NT2/D1 (cell line): ENCODE measurements around the gene LRRC4C.

ENCODE experiments used
- DNase-seq: peaks from one replicate; pipeline ENCODE4 v3.0.0-alpha.2; 2011; ENCODE audit warnings: low read depth, low spot score
- H3K27me3 ChIP-seq: 2 replicates; pipeline ENCODE4 v1.6.0; 2011; ENCODE audit warnings: mild to moderate bottlenecking; ENCODE audit not compliant: insufficient read length, insufficient read depth
- H3K36me3 ChIP-seq: 2 replicates; pipeline ENCODE4 v1.6.1; 2011; ENCODE audit warnings: mild to moderate bottlenecking, low read length, mixed read lengths; ENCODE audit not compliant: insufficient read depth, insufficient read length
- H3K4me1 ChIP-seq: 2 replicates; pipeline ENCODE4 v1.5.1; 2011; ENCODE audit not compliant: insufficient read depth, insufficient read length
- H3K4me3 ChIP-seq: 2 replicates; pipeline ENCODE4 v1.5.1; 2011; ENCODE audit warnings: low read depth; ENCODE audit not compliant: insufficient read length
- H3K9ac ChIP-seq: 2 replicates; pipeline ENCODE4 v1.6.0; 2011; ENCODE audit warnings: low read depth; ENCODE audit not compliant: insufficient read length
- H3K9me3 ChIP-seq: 2 replicates; pipeline ENCODE4 v1.5.1; 2011; ENCODE audit warnings: mild to moderate bottlenecking, low read length; ENCODE audit not compliant: insufficient read depth
- SUZ12 ChIP-seq: IDR thresholded peaks from 2 replicates; pipeline ENCODE4 v1.6.1; 2011; ENCODE audit not compliant: insufficient read length, insufficient read depth; ENCODE audit errors: extremely low read depth
- YY1 ChIP-seq: IDR thresholded peaks from 2 replicates; pipeline ENCODE4 v1.6.1; 2011; ENCODE audit not compliant: insufficient read length, insufficient read depth
- ZNF274 ChIP-seq: IDR thresholded peaks from 2 replicates; pipeline ENCODE4 v1.6.1; 2011; ENCODE audit warnings: mild to moderate bottlenecking, low read depth, low read length

LRRC4C gene

DNA sequence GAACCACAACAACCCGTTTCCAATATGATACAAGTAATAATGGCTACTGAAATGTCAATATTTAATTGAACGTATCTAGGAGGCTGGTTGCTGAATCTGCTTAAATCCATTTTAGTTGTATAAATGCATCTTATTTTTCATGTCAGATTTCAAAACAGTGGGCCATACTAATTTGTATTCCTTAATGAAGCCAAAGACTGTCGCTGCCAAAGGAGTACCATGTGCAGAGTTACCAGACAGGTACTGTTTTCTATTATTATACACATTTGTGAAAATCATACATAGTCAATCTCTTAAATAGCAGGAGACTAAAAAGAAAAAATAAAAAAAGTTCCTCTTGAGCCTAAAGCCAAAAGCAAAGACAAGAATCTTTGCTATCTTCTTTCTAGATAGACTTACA lies 632.3 kb downstream of the LRRC4C start:
- TF ChIP-seq YY1, result no peak
- TF ChIP-seq SUZ12, result no peak
- no peak for TF ChIP-seq ZNF274
- Histone ChIP-seq H3K9me3 (no peaks in the 10 kb centered on the region), H3K27me3 (no peaks in the 10 kb centered on the region), H3K36me3 (no peaks in the 10 kb centered on the region), H3K9ac (no peak overlapping the region), H3K4me3 (no peak overlapping the region), H3K4me1 (no peaks in the 10 kb centered on the region)
- no peak for DNase-seq

DNA sequence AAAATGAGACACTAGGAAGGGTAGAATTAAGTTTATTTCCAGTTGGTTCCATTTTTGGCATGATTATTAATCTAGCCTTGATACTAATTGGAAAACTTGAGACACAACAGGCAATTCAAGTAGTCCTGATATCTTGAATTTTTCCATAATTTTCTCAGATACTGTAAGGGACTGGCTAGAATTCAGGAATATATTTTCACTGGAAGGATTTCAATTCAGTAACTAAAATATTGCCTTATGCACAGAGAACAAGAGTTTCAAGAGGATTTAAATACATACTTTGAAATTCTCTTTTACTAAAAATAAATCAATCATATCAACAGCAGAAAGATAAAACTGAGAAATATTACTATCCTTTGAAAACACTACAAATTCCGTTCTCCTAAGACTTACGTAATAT lies 632.9 kb downstream of the LRRC4C start:
- no peaks in the 10 kb centered on the region for H3K4me1 ChIP-seq
- H3K27me3 ChIP-seq, result no peaks in the 10 kb centered on the region
- H3K9me3 ChIP-seq, result no peaks in the 10 kb centered on the region
- no peak overlapping the region for H3K4me3 ChIP-seq
- H3K9ac ChIP-seq, result no peak overlapping the region
- no peak for DNase-seq
- TF ChIP-seq ZNF274 (no peak), YY1 (no peak), SUZ12 (no peak)
- no peaks in the 10 kb centered on the region for H3K36me3 ChIP-seq

DNA sequence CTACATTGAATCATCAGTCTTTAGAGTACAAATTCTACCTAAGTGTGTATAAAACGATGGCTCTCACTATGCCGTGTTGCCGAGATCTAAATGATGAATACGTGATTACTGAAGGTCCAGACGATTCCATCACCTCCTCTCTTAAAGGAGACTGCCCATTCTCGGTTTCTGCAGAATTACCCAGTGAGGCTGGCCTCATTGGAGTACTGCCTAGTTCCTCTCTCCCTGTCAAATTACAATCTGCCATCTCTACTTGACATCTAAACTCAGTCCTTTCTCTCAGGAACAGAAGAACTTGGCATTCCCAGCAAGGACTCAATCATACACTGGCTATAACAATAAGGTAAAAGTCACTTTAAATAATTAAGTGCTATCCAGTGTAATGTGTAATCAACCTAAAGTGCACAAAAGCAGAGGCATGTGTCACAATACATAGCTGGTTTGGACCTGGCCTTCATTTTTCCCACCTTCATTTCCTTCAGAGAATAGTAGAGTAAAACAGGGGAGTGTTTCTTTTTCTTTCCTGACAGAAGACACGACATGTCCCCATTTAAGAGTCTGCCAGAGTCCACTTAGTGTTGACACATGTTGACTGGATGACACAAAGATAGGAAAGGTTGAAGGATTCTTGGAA lies 634.1 kb downstream of the LRRC4C start:
- no peak for TF ChIP-seq YY1
- no peak for TF ChIP-seq ZNF274
- TF ChIP-seq SUZ12, result no peak
- H3K27me3 ChIP-seq, result no peaks in the 10 kb centered on the region
- no peak overlapping the region for H3K9ac ChIP-seq
- no peak for DNase-seq
- no peaks in the 10 kb centered on the region for H3K4me1 ChIP-seq
- no peaks in the 10 kb centered on the region for H3K9me3 ChIP-seq
- no peak overlapping the region for H3K4me3 ChIP-seq
- no peaks in the 10 kb centered on the region for H3K36me3 ChIP-seq

DNA sequence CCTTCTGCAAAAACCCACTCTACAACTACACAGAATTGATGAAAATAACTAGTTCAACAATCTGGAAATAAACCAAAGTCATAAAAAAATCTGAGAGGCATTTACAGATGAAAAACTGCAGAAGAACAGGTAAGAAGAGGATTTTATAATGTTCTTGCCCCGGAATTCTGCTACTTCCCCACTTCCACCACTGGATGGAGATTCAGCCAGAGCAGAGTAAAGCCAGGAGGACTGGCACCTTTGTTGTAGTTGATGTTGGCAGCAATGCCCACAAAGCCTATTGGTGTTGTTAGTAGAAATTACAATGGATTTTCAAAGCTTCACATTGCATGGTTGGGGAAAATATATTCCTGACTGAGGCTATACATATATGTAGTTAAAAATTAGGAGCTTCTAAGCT lies 640.2 kb downstream of the LRRC4C start:
- no peaks in the 10 kb centered on the region for H3K27me3 ChIP-seq
- DNase-seq, result no peak
- H3K4me1 ChIP-seq, result no peaks in the 10 kb centered on the region
- no peak overlapping the region for H3K4me3 ChIP-seq
- H3K9ac ChIP-seq, result no peak overlapping the region
- TF ChIP-seq SUZ12 (no peak), ZNF274 (no peak), YY1 (no peak)
- H3K9me3 ChIP-seq, result peaks cover 3% of the 10 kb centered on the region; the same call in 1 of the 2 replicates
- no peaks in the 10 kb centered on the region for H3K36me3 ChIP-seq

DNA sequence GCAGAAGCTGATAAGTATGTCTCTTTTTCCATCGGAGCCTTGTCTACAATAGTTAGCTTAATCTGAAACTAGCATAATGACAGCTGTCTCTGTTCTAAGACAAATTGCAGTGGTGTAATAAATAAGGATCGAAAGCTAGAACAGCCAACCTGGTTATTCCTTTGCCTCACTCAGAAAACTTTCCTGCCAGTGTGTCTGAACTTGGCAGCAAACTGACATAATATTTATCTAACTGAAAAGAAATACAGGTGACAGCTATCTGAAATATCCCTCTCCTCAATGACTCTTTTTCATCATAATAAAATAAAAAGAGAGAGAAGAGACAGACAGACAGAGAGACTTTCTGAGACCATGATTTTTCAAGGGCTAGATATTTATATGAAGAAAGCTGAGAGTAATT lies 642.5 kb downstream of the LRRC4C start:
- no peak for DNase-seq
- TF ChIP-seq ZNF274, result no peak
- TF ChIP-seq SUZ12, result no peak
- no peak overlapping the region for H3K4me3 ChIP-seq
- peaks cover 14% of the 10 kb centered on the region; the same call in 1 of the 2 replicates for H3K9me3 ChIP-seq
- H3K27me3 ChIP-seq, result no peaks in the 10 kb centered on the region
- H3K9ac ChIP-seq, result no peak overlapping the region
- H3K36me3 ChIP-seq, result no peaks in the 10 kb centered on the region
- H3K4me1 ChIP-seq, result no peaks in the 10 kb centered on the region

DNA sequence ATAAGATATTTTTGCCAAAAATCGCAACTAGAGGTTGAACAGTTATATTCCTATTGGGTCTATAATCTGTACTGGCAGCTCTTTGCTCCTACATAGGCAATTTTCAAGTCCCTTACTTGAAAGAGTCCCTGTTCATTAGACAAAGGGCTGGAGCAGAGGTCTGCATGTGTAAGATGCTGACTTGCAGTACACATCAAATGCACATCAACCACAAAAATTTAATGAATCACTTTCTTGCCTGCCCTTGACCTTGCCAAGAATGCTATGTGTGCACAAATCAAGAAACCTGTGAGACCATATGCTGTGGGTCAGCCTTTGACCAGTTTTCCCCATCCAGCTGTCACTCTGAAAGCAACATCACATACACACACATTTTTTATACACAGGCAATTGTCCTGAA lies 661.5 kb downstream of the LRRC4C start:
- H3K36me3 ChIP-seq, result no peaks in the 10 kb centered on the region
- no peak for TF ChIP-seq SUZ12
- no peak for TF ChIP-seq YY1
- TF ChIP-seq ZNF274, result no peak
- H3K4me1 ChIP-seq, result no peaks in the 10 kb centered on the region
- no peak overlapping the region for H3K9ac ChIP-seq
- no peaks in the 10 kb centered on the region for H3K9me3 ChIP-seq
- no peak overlapping the region for H3K4me3 ChIP-seq
- H3K27me3 ChIP-seq, result no peaks in the 10 kb centered on the region
- DNase-seq, result no peak

DNA sequence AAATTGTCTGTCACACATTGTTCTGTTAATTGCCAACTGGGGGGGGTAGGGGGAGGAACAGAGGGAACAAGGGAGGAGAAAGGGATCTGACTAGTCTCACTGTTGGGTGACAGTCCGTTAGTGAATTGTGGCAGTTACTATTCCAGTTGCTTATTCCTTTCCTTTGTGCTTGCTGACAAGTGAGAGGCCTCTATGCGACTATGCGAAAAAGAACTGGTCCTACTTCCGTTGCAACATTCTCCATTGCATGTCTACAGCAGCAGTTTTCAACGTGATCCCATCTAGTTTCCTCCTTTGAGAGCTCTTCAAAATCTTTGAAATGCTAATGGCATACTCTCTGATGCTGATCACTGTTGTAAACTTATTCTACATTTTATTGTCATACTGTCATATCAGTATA lies 672.2 kb downstream of the LRRC4C start:
- TF ChIP-seq SUZ12 (no peak), YY1 (no peak), ZNF274 (no peak)
- Histone ChIP-seq H3K4me3 (no peak overlapping the region), H3K4me1 (no peaks in the 10 kb centered on the region), H3K9ac (no peak overlapping the region), H3K9me3 (peaks cover 9% of the 10 kb centered on the region), H3K36me3 (no peaks in the 10 kb centered on the region), H3K27me3 (no peaks in the 10 kb centered on the region)
- peak; percentile 40 for DNase-seq
